ENCODE measurements around the gene PES1. TPM values are rescaled to one million over a fixed set of nuclear protein-coding genes. Genes with fewer than 3 reads are reported as not detected.
"Not testable (repeated sequence)": the region's sequence is repeated elsewhere in the genome, so short reads cannot be mapped to it uniquely, and the experiment has no call there.

The PES1 gene
- total RNA-seq, 4 donors from 2014 or later, result 50.9 to 99.2 (median 54.0) TPM

DNA sequence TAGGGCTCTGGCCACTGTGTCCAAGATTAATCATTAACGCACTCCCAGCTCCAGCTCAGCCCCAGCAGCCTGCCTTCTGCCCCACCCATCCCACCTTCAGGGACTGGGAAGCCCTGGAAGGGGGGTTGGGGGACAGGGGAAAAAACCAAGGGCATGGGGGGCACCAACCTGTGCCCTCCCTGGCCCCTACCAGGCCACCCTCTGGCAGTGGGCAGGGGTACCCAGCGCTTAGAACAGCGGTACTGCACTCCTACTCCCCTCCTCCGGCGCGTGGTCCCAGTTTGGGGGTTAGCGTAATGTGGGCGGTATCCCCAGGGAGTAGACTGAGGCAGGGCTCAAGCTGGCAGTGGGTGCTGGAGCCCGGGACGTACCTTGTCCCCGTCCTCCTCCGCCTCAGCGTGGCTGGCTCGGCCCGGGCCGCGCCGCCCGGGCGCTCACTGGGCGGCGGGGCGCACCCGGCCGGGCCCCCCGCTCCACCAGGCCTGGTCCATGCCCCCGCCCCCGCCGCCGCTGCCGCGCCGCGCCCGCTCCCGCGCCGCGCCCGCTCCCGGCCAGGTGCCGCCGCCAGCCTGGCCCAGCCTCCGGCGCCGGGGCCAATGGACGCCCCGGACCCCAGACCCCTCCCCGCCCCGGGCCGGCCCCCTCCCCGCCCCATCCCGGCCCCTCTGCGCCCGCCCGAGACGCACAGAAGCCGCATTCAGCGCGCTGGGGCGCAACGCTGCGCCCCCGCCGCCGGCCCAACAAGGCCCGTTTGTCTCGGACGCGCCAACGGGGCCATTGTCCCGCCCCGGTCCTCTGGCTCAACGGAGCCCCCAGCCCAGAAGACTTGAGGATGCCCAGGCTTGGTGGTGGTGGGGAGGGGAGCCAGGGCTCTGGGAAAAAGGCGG lies 17.4 kb downstream of the PES1 start, which contains the start of gene GAL3ST1:
Gene GAL3ST1, minus strand, starts transcription at position 571 of the 887 bp plus-strand sequence. CDS start 17,273 bp downstream, outside the sequence.
- peak; percentile 16 for ATAC-seq (ENCODE audit: low FRiP score)
- no peak for DNase-seq (ENCODE audit: low spot score)
- TF ChIP-seq, protein P1, sequence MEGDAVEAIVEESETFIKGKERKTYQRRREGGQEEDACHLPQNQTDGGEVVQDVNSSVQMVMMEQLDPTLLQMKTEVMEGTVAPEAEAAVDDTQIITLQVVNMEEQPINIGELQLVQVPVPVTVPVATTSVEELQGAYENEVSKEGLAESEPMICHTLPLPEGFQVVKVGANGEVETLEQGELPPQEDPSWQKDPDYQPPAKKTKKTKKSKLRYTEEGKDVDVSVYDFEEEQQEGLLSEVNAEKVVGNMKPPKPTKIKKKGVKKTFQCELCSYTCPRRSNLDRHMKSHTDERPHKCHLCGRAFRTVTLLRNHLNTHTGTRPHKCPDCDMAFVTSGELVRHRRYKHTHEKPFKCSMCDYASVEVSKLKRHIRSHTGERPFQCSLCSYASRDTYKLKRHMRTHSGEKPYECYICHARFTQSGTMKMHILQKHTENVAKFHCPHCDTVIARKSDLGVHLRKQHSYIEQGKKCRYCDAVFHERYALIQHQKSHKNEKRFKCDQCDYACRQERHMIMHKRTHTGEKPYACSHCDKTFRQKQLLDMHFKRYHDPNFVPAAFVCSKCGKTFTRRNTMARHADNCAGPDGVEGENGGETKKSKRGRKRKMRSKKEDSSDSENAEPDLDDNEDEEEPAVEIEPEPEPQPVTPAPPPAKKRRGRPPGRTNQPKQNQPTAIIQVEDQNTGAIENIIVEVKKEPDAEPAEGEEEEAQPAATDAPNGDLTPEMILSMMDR (IDR thresholded peaks at IDR 0.05), result no peak

DNA sequence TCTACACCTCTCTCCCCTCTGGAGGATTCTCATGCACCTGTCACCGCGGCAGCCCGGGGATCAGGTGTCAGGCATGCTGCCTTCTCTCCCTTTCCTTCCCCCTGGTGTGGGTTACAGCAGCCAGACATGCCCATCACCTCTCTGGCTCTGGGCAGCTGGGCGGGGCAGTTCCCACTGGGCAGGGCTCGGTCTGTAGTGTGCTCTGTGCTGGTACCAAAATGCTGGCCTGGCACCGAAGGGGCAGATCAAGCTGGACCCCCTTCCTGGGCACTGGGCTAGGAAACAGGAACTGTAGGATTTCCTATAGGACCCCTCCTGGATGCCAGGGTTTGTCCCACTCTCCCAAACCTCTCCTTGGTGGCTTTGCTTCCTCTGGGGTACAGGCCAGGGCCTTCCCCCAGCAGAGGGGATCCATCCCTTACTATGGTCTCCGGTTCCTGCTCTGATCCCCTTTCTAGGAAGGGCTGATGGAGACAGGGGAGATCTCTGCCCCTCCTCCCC lies 18.1 kb downstream of the PES1 start:
- ATAC-seq (ENCODE audit: low FRiP score) (peak; percentile 17), DNase-seq (ENCODE audit: low spot score) (no peak)
- TF ChIP-seq, protein P1 (IDR thresholded peaks at IDR 0.05), result no peak

DNA sequence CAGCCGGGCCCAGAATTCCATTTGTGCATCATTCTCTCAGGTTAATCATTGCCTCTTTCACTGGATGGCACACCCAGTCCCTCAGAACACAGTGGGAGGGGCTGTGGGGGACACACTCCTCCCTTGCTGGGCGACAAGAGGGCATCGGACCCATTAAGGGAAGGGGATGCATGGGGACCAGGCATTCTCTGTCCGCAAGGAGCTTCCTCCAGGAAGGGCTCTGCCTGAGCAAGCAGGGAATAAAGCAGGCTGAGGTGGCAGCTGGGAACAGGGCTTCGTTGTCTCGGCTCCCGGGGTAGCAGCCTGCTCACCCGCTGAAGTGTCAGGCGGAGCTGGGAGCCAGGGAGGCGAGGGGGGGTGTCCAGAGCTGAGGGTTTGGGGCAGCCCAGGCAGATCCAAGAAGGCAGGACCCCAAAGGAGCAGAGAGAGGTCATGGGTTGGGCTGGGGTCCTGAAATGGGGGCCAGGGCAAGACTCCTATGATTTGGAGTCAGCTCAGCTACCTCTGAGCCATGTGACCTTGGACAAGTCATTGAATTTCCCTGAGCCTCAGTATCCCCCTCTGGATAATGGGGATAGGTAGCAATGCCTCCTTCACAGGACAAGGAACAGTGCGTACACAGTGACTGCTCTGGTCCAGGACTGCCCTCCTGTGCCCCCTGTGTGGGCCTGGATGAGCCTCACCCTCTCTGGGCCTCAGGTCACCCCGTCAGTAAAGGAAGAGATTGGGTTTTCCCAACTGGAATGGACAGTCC lies 18.7 kb downstream of the PES1 start:
- TF ChIP-seq, protein P1 (IDR thresholded peaks at IDR 0.05), result no peak
- ATAC-seq (ENCODE audit: low FRiP score), result no peak

DNA sequence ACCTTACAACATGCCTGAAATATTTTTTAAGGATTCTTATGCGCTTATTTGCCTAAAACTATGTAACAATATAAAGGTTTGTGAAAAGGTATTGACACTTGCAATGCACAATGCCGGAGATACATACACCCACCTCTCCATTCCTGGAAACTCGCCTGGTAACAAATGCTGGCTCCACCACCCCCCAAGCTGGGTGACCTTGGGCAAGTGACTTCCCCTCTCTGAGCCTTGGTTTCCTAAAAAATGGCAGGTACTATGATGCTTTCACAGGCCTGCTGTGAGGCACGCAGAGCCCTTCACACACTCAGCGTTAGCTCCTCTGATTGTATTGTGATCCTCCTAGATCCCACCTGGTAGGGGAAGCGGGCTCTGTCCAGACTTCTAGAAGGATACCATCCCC lies 19.5 kb downstream of the PES1 start:
- DNase-seq (ENCODE audit: low spot score) (no peak), ATAC-seq (ENCODE audit: low FRiP score) (no peak)
- TF ChIP-seq, protein P1 (IDR thresholded peaks at IDR 0.05), result no peak

More for the DNA sequence above, 18.7 kb downstream of the PES1 start:
- DNase-seq (ENCODE audit: low spot score), result no peak

DNA sequence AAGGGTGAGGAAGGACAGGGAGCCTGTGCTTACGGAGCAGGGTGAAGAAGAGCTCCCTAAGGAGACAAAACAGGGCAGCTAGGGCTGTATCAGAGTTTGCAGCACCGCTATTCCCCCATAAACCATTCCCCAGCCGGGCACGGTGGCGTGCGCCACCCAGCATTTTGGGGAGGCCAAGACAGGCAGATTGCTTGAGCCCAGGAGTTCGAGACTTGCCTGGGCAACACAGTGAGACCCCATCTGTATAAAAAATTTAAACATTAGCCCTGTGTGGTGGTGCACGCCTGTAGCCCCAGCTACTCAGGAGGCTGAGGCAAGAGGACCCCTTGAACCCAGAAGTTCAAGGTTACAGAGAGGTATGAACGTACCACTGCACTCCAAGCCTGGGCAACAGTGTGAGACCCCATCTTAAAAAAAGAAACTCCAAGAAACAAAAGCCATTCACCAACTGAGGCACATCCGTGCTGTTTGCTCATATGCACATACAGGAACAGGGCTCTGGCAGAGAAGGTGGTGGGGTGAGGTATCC lies 22.0 kb downstream of the PES1 start:
- TF ChIP-seq, protein P1 (IDR thresholded peaks at IDR 0.05), result no peak

DNA sequence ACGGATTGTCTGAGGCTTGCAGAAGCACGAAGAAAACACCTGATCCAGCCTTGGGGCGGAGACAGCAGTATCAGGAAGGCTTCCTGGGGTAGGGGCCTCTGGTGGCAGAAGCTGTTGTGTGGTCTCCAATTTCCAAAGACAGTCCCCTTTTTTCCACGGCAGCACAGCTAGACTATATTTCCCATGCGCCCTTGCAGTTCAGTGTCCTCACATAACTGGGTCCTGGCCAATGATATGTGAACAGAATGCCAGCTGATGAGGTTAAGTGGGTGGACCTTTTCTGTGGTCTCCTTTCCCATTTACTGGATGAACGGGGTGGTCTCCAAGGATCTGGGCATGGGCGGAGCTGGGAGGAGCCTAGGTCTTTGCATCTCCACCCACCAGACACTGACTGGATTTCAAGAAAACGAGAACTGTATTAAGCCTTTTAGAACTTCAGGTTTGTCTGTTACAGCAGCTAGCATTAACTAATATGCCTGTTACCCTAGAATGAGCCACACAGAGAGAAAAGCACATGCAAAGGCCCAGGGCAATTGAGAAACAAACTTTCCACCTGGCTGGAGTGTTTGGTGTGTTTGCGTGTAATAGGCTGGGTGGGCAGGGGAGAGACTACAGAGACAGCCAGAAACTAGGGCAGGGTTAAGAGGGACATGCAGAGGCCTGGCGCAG lies 23.4 kb downstream of the PES1 start:
- ATAC-seq (ENCODE audit: low FRiP score) (no peak), DNase-seq (ENCODE audit: low spot score) (no peak)
- TF ChIP-seq, protein P1 (IDR thresholded peaks at IDR 0.05), result no peak

More for the DNA sequence above, 22.0 kb downstream of the PES1 start:
- ATAC-seq (ENCODE audit: low FRiP score) (no peak), DNase-seq (ENCODE audit: low spot score) (no peak)

DNA sequence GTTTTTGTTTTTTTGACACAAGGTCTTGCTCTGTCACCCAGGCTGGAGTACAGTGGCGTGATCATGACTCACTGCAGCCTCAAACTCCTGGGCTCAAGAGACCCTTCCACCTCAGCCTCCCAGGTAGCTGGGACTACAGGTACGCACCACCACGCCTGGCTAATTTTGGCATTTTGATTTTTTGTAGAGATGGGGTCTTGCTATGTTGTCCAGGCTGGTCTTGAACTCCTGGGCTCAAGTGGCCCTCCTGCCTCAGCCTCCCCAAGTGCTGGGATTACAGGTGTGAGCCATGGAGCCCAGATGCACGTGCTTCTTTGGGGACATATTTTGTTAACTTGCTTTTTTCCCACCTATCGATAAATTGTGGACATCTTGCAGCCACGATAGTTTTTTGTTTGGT lies 24.4 kb downstream of the PES1 start:
- not testable (repeated sequence) for DNase-seq (ENCODE audit: low spot score); ATAC-seq (ENCODE audit: low FRiP score)

All from omental fat pad (tissue), 4 donors.